NCI-H1417 (cell line): ENCODE results near the gene PEMT.

Experiments used
- DNase-seq, 3 experiments: peaks; one replicate each; lab custom pipeline; 2025; lab: John Stamatoyannopoulos, UW

PEMT gene

GRCh38 chr17:17503566-17504130 is 87.9 kb downstream of the PEMT start:
- DNase-seq: peak in 2 of 3 experiments; percentile 48 to 68

DNA sequence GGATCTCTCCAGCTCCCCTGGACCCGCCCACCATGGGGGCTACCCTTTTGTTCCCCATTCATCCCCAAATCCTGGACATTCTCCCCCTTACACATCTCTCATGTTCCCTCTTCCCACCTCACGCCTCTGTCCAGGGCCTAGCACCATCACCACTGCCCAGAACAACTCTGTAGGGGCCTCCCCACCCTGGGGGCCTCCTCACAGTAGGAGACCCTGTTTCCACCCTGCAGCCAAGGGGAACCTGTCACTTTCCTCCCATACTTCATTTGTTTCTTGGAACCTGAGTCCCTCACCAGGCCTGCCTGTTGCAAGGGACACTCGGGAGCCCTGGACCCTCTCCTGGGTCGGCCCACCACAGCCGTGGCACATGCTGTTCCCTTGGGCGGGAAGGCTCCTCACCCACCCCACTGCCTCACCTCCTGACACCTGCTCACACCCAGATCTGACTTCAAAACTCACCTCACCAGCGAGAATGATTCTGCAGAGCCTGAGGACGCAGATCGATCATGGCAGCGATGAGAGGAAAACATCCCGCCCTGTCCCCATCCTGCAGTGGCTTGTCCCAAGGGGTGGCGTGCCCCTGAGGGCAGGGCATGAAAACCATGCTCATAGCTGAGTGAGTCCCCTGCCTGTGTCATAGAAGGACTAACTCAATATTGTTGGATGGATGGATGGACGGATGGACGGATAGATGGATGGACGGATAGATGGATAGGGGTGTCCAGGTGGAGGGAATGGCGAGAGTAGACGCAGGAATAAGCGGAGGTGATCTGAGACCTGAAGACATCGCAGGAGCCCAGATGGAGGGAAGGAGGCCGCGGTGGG is 88.6 kb downstream of the PEMT start:
- DNase-seq: no peak

DNA sequence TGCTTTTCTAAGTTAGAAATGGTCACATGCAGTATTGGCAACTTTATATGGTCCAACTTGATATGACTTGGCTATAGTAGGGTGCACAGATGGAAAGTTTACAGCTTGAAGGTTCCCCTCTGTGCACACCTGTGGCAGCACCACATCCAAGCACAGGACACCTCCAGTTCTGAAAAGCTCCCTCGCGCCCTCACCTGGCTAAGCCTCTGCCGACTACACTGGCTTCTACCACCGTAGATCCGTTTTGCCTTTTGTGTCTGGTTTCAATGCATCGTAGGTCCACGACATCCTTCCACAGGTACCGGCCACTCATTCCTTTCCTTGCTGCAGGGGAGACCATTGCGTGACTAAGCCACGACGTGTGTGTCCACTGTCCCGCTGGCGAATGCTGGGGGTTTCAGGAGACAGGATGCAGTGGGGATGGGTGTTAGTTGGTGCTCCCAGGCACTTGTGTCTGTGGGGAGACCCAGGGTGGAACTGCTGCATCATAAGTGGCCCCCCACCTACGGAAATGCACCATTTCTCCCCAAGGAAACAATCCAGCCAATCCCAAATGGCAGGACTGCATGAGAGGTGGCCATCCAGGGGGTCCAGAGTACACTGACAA is 90.4 kb downstream of the PEMT start:
- DNase-seq: no peak

- DNase-seq: peak in 1 of 3 experiments; percentile 2
Measured at GRCh38 chr17:17499402-17500145, 91.9 kb downstream of the PEMT start.

DNA sequence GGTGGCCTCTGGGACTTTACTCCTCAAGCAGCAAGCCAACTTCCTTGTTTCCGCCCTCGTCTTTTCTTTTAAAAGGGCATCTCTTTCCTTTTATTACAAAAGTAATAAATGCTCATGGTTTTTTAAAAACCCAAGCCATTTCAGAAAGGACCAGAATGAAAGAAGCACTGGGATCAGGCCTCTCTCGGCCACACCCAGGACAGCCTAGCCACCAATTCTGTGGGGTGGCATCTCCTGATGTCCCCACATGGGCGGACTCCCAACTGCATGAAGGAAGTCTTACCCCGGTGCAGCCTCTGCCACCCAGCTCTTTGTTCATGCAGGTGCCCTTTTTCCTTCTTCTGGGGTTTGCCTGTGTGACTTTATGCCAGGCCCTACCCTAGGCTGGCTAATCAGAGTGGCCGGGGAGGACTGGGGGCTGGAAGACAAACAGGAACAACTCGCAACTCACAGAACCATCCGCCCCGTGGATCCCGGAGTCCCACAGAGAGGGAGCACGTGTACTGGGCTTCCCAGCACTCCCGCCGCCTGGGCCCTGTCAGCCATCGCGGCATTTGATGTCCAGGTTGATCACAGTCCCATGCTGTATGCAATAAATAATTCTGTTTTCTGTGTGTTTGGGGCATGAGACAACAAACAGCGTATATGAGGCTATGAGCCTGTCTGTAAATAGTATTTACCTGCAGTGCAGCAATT is 92.8 kb downstream of the PEMT start:
- DNase-seq: no peak

DNA sequence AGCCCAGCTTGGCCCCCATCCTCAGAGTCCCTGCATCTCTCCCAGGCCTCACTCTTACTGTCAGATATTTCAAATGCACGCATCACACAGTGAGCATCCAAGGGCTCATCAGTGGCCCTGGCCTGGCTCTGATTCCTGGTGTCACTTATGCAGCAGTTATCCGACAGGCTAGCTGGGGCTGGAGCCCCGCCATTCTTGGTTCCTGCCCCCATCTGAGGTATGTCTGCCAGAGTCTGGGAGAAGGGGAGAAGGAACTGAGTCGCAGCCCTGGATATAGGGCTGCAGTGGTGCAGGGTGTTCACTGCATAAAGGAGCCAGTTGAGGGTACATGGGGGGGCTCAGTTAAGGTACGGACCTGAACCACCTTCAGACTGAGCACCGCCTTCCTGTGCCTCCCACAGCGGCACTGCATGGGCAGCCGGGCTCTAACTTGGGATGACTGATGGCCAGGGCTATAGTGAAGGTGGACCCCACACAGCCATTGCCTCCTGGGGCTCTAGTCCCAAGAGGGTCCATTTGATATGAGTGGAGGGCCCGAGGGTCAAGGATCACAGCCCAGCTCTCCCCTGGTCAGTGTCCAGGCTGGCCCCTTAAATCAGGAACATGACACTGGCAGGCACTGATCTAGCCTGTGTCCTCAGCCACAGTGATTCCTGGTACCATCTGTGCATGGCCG is 93.5 kb downstream of the PEMT start:
- DNase-seq: no peak

DNA sequence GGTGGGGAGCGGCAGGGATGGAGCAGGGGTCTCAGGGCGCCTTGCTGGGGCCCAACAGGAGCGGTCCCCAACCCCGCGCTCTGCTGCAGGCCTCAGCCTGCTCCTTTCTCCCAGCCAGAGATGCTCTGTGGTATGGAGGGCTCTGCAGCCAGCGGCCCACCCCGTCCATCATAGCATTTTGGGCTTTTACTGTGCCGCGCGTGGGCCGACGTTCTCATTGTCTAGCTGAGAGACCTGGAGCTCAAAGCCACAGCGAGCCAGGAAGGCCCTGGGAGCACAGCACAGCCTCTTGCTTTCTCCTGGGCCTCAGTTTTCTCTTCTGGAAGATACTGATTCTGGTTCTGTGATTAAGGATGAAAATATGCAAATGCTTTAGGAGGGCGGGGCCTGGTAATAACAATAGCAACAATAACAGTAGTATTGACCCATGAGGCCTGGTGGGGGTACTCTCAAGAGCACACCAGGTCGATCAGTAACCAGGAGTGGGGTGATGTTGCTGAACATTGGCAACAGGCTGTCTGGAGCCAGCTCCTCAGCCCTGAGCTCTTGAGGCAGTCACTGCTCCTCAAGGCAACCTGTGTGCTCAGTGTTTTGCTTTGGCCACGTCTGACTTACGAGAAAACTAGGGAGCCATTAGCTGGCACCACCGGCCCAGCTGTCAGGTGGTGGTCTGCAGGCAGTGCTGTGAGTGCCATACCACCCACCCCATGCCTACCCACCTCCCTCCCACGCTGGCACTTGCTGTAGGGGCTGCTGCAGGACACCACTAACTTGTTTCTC is 94.3 kb downstream of the PEMT start:
- no peak for DNase-seq

DNA sequence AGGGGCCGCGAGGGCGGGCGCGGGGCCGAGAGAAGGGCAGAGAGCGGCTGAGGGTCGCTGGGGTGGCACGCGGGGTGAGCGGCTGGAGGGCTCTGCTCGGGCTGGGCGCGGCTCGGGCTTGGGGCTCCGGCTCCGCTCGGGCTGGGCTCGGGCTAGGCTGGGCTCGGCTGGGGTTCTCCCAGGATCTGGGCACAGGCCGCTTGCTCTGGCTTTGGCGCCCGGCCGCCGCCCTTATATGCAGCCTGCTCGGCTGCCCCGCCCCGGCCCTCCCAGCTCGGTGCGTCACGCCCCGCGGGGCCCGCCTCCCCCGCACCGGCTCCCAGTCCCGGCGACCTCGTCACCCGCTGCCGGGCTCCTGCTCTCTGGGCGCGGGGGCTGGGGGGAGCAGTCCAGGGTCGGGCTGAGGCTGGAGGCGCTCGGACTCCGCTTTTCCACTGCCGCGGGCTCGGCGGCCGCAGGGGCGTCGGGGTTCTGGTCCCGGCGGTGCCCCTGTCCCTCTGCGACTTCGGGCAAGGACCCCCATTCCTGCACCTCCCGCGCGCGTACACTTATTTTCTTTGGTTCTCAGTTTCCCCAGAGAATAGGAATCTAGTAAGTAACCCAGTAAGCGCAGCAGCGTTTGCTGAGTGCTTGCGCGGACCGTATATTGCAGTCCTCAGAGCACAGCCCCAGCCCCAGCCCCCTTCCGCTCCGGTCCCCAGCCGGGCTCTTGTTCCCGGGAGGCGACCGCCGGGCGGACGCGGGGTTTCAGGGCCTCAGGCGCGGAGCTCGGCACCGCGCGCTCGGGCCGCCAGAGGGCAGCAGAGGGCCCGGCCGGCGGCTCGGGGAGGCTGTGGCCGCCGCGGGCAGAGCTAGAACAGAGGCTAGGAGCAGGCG is 95.1 kb downstream of the PEMT start, which contains the start of gene RASD1:
Gene RASD1, minus strand, starts transcription at position 207 of the 876 bp plus-strand sequence. CDS start 214 bp downstream, outside the sequence.
- DNase-seq: peak; percentile 68 to 87 (median 86)

DNA sequence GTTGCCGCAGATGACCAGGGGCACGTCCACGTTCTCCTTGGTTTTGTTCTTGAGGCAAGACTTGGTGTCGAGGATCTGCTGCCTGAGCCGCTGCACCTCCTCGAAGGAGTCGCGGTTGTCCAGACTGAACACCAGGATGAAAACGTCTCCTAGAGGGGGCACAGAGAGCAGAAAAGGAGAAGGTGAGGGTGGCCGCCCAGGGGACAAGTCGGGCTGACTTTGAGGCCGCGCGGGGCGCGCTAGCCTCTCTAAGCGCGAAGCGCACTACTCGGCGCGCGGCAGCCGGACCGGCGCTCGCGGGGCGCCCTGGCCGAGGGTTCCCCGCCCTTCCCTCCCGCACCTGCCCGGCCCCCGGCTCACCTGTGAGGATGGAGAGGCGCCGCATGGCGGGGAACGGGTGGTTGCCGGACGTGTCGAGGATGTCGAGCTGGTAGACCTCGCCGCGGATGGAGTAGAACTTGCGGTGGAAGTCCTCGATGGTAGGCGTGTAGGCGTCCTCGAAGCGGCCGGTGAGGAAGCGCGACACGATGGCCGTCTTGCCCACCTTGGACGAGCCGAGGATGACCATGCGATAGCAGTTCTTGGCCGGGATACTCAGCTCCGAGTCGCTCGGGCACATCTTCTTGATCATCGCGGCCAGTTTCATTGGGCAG is 95.8 kb downstream of the PEMT start:
- peak; percentile 37 to 79 (median 72) for DNase-seq

- DNase-seq: peak; percentile 37 to 73 (median 67)
Measured at GRCh38 chr17:17494870-17495535, 96.5 kb downstream of the PEMT start.

DNA sequence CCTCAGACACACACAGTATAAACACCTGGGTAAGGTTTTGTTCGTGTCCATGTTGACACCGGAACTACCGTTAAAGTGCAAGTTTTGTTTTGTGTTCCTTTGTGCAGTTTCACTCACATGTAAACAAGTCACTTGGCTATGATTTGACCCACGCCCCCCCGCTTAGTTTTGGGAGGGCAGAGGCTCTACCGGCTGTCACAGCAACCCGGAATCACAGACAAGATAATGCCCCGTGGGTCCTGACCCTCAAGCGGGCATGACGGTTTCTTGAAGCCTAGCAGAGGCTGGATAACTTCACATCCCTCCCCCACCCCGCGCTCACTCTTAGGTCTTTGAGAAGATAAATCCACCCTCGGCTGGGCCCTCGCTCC is 97.0 kb downstream of the PEMT start:
- DNase-seq: peak in 2 of 3 experiments; percentile 47 to 55

GRCh38 chr17:17493986-17494466 is 97.5 kb downstream of the PEMT start:
- peak in 1 of 3 experiments; percentile 54 for DNase-seq

DNA sequence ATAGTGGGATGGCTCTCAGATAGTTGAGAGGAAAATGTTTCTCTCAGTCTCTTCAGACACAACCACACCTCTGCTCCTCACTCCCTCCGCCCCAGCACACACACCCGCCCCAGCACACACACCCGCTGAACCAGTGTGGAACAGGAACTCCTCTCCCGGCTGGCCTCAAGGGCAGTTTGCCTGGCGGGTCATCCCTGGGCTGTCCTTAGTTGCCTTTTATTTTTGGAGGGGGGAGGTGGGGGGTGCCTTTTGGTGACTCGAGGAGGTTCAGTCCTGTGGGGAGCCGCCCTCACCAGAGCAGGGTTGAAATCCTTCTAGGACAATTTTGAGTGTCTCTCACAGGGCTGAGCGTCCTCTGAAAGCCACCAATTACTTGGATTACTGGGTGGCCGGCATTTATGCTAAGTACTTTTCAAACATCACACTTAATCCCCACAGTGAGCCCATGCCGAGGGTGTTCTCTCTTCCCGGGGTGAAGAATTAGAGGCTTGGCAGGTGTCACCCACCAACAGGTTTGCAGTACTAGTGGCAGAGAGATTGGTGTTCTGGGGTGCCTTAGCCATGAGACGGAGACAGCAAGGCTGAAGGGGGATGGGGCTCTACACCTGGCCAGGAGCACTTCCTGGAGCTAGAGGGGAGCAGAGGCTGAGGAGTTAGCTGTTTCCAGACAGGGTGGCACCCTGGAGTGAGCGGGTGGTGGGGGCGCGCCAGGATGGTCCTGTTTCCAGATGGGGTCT is 98.1 kb downstream of the PEMT start:
- DNase-seq: peak in 2 of 3 experiments; percentile 21 to 61

- DNase-seq: peak in 1 of 3 experiments; percentile 8
Measured at GRCh38 chr17:17492571-17492970, 98.9 kb downstream of the PEMT start.

GRCh38 chr17:17492085-17492484 is 99.4 kb downstream of the PEMT start:
- DNase-seq: no peak

DNA sequence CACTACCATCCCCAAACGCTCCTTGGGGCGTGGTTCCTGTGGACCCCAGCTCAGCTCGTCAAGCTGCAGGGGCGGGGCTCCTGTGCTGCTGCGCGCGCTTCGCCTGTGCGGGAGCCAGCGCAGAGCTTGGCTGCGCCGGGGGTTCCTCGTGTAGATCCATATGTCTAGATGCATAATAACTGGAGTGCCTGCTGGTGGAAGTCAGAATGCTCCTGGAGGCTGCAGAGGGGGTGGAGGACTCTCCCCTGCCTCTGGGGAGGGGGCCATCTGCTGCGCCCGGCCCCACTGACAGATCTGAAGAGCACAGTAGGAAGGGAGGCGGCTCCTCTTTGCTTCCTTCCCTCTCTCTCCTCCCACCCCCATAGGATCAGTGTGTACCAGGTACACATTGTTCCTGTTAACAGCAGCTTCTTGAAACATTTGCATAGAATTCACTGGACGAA is 99.9 kb downstream of the PEMT start:
- DNase-seq: no peak

DNA sequence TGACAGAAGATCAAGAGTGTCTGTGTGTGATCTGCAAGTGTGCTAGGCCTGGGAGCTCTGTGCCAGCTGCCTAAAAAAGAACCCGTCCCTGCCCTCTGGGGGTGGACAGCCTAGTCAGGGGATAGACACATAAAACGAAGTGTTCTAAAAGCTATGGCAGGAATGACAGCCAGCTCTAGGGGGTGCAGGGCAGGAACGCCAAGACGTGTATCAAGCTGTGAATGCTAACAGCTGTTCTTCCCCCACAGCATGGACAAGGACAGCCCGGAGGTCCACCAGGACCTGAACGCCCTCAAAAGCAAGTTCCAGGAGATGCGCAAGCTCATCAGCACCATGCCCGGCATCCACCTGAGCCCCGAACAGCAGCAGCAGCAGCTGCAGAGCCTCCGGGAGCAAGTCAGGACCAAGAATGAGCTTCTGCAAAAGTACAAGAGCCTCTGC is 100.5 kb downstream of the PEMT start:
- no peak for DNase-seq
